Keratinocyte (primary cell): ENCODE results near the gene RAD9B. TPM values are rescaled to one million over a fixed set of nuclear protein-coding genes. Genes with fewer than 3 reads are reported as not detected.
A peak's percentile ranks its signal among the peaks of the same experiment; 100 is the strongest.

ENCODE experiments used
- DNase-seq: peaks from one replicate; pipeline ENCODE4 v3.0.0-alpha.2; 2011; ENCODE audit warnings: low read depth, missing footprints, low spot score
- FAIRE-seq: peaks from 2 replicates; lab custom pipeline; 2011; peaks lifted over from hg19 to GRCh38; lab: Jason Lieb, UNC
- H2AFZ ChIP-seq: 2 replicates; pipeline ENCODE4 v1.6.0; 2012; ENCODE audit warnings: low read length, control low read depth, inconsistent platforms; ENCODE audit not compliant: control insufficient read depth
- H3K27ac ChIP-seq: 2 replicates; pipeline ENCODE4 v1.5.1; 2011; ENCODE audit warnings: low read length; ENCODE audit not compliant: control insufficient read depth, insufficient read depth
- H3K27me3 ChIP-seq: 3 replicates; pipeline ENCODE4 v1.6.0; 2011; ENCODE audit warnings: low read length; ENCODE audit not compliant: control insufficient read depth, insufficient read depth; ENCODE audit errors: extremely low read depth
- H3K36me3 ChIP-seq, 2 experiments: 2 replicates in 1 of 2; 3 replicates in 1 of 2; pipeline ENCODE4 v1.5.1; 2011; ENCODE audit warnings: low read length in 2 of 2, mild to moderate bottlenecking in 1 of 2; ENCODE audit not compliant: control insufficient read depth in 2 of 2, insufficient read depth in 2 of 2; ENCODE audit errors: extremely low read depth in 1 of 2
- H3K4me1 ChIP-seq: 3 replicates; pipeline ENCODE4 v1.5.1; 2011; ENCODE audit warnings: low read length; ENCODE audit not compliant: control insufficient read depth, insufficient read depth; ENCODE audit errors: extremely low read depth
- H3K4me2 ChIP-seq: 3 replicates; pipeline ENCODE4 v1.6.0; 2011; ENCODE audit warnings: low read depth, low read length; ENCODE audit not compliant: control insufficient read depth, insufficient read depth; ENCODE audit errors: extremely low read depth
- H3K4me3 ChIP-seq, 3 experiments: fragments of 200-600 bp in 1 of 3; sonication (generic) in 1 of 3; 2 replicates in 2 of 3; 3 replicates in 1 of 3; pipeline ENCODE4 v1.5.1; 2011 to 2016; ENCODE audit warnings: low read length in 3 of 3, mild to moderate bottlenecking in 3 of 3, control low read depth in 2 of 3, inconsistent platforms in 1 of 3, low read depth in 1 of 3, mixed read lengths in 1 of 3, mixed run types in 1 of 3, moderate library complexity in 1 of 3; ENCODE audit not compliant: control insufficient read depth in 2 of 3, insufficient read depth in 2 of 3; ENCODE audit errors: extremely low read depth in 1 of 3
- H3K79me2 ChIP-seq: 2 replicates; pipeline ENCODE4 v1.6.0; 2012; ENCODE audit warnings: low read length; ENCODE audit not compliant: control insufficient read depth, insufficient read depth
- H3K9ac ChIP-seq: 3 replicates; pipeline ENCODE4 v1.6.0; 2011; ENCODE audit warnings: low read length; ENCODE audit not compliant: control insufficient read depth, insufficient read depth; ENCODE audit errors: extremely low read depth
- H3K9me1 ChIP-seq: 3 replicates; pipeline ENCODE4 v1.6.0; 2011; ENCODE audit warnings: low read length; ENCODE audit not compliant: control insufficient read depth, insufficient read depth; ENCODE audit errors: extremely low read depth
- H3K9me3 ChIP-seq: 2 replicates; pipeline ENCODE4 v1.5.1; 2012; ENCODE audit warnings: low read depth, low read length; ENCODE audit not compliant: control insufficient read depth
- H4K20me1 ChIP-seq: 3 replicates; pipeline ENCODE4 v1.6.0; 2011; ENCODE audit warnings: low read length; ENCODE audit not compliant: control insufficient read depth, insufficient read depth; ENCODE audit errors: extremely low read depth
- CTCF ChIP-seq, 3 experiments: IDR thresholded peaks in 1 of 3; conservative IDR thresholded peaks in 1 of 3; optimal IDR thresholded peaks in 1 of 3; 2 replicates in 2 of 3; 3 replicates in 1 of 3; pipeline versions ENCODE3 to v1.5.1; 2011; ENCODE audit warnings: low read length in 3 of 3, mild to moderate bottlenecking in 3 of 3, moderate library complexity in 2 of 3, control low read depth in 1 of 3, inconsistent platforms in 1 of 3; ENCODE audit not compliant: insufficient read depth in 2 of 3; ENCODE audit errors: extremely low read depth in 1 of 3
- EZH2 ChIP-seq: IDR thresholded peaks from one replicate; pipeline ENCODE4 v1.6.1; 2012; ENCODE audit warnings: inconsistent platforms, mild to moderate bottlenecking, low read length, moderate library complexity
- dilution Hi-C: fragments of 300-500 bp; cut with MboI; formaldehyde crosslinking; loops from one replicate; pipeline ENCODE4 v1.7.0; 2020; ENCODE audit warnings: low sequenced_read_pairs; ENCODE audit not compliant: extremely low pct_ligation_motif_present
- polyA plus RNA-seq, 5 experiments: library from polyadenylated mRNA; depleted of rRNA in 3 of 5; stranded (reverse) in 3 of 5; stranded (forward) in 1 of 5; unstranded in 1 of 5; fragments of >200 nt; gene quantifications; 1 replicate in 1 of 5; 2 replicates in 3 of 5; 3 replicates in 1 of 5; pipeline versions ENCODE4 v1.2.1 to v1.2.3, GENCODE V29; 2011 to 2012; ENCODE audit warnings: missing spikeins in 2 of 5, low read depth in 1 of 5, low replicate concordance in 1 of 5

The RAD9B gene
- polyA plus RNA-seq, 1 donor (not counting 4 experiments of a cell fraction or from before 2014, with no cell fraction given): 0.31 TPM

- peaks cover 12 to 27% of the 10 kb centered on the region in 2 experiments for H3K36me3 ChIP-seq
- dilution Hi-C loops: no loop called here
These were observed 30.5 kb downstream of the RAD9B start for GRCh38 chr12:110532644-110533043.

GRCh38 chr12:110533607-110534006, 31.5 kb downstream of the RAD9B start:
- no peak overlapping the region for H3K4me3 ChIP-seq
- peaks cover 38% of the 10 kb centered on the region for H3K4me1 ChIP-seq
- peak; percentile 52 for FAIRE-seq
- H3K36me3 ChIP-seq: peaks cover 16 to 34% of the 10 kb centered on the region in 2 experiments
- no peaks in the 10 kb centered on the region for H3K9me1 ChIP-seq
- peaks cover 21% of the 10 kb centered on the region for H3K79me2 ChIP-seq
- dilution Hi-C loops: no loop called here
- DNase-seq: no peak
- H3K9ac ChIP-seq: no peak overlapping the region
- TF ChIP-seq EZH2 (no peak), CTCF (optimal IDR thresholded peaks at IDR 0.05 in 1 of 3, IDR thresholded peaks at IDR 0.05 in 1 of 3, conservative IDR thresholded peaks at IDR 0.05 in 1 of 3; ENCODE audit: extremely low read depth in 1 of 3, insufficient read depth in 2 of 3, low read length in 3 of 3) (no peak)
- no peak overlapping the region for H3K27ac ChIP-seq
- peaks cover 2% of the 10 kb centered on the region for H4K20me1 ChIP-seq
- no peak overlapping the region for H3K4me2 ChIP-seq
- no peaks in the 10 kb centered on the region for H3K9me3 ChIP-seq
- no peak overlapping the region for H2AFZ ChIP-seq
- H3K27me3 ChIP-seq: no peaks in the 10 kb centered on the region

More at GRCh38 chr12:110532644-110533043, 30.5 kb downstream of the RAD9B start:
- DNase-seq (no peak), FAIRE-seq (no peak)
- Histone ChIP-seq H3K4me2 (no peak overlapping the region), H3K9me1 (no peaks in the 10 kb centered on the region), H3K9me3 (no peaks in the 10 kb centered on the region), H3K4me3 (no peak overlapping the region), H2AFZ (no peak overlapping the region), H4K20me1 (peaks cover 2% of the 10 kb centered on the region), H3K9ac (no peak overlapping the region), H3K27me3 (no peaks in the 10 kb centered on the region), H3K79me2 (peaks cover 21% of the 10 kb centered on the region), H3K27ac (no peak overlapping the region), H3K4me1 (peaks cover 28% of the 10 kb centered on the region)
- TF ChIP-seq CTCF (optimal IDR thresholded peaks at IDR 0.05 in 1 of 3, IDR thresholded peaks at IDR 0.05 in 1 of 3, conservative IDR thresholded peaks at IDR 0.05 in 1 of 3; ENCODE audit: extremely low read depth in 1 of 3, insufficient read depth in 2 of 3, low read length in 3 of 3) (no peak), EZH2 (no peak)
